HepG2 (cell line): ENCODE measurements around the gene SMURF1. TPM values are rescaled to one million over a fixed set of nuclear protein-coding genes. Genes with fewer than 3 reads are reported as not detected.
A peak's percentile ranks its signal among the peaks of the same experiment; 100 is the strongest.

Experiments
- ATAC-seq: fragments of 200-7000 bp; cut with Tn5 transposase; 3 replicates; pipeline ENCODE4 v1.9.1; 2020; ENCODE audit warnings: mild to moderate bottlenecking, moderate library complexity
- BruUV-seq: library from RNA; stranded (reverse); fragments of 400-500 nt; replicated peaks from 2 replicates; lab custom pipeline; 2021; lab: Mats Ljungman, UMichigan
- CTCF ChIA-PET: fragments of 300-600 bp; formaldehyde crosslinking; extraction: SDS; loops from one replicate; lab custom pipeline; 2021; ENCODE audit warnings: low total read pairs, inconsistent platforms, low intra/inter-chr PET ratio; lab: Yijun Ruan, JAX
- POLR2A ChIA-PET: fragments of 350-600 bp; sonication (Branson Sonifier 250); formaldehyde crosslinking; loops from one replicate; lab custom pipeline; 2020; ENCODE audit warnings: antibody characterized with exemption, inconsistent platforms; lab: Yijun Ruan, JAX
- DNase-seq: peaks from one replicate; pipeline ENCODE4 v3.0.0-alpha.2; 2015; ENCODE audit warnings: low spot score
- FAIRE-seq: peaks from 3 replicates; lab custom pipeline; 2011; peaks lifted over from hg19 to GRCh38; lab: Jason Lieb, UNC
- H2AFZ ChIP-seq: one replicate; pipeline ENCODE4 v1.6.1; 2011; ENCODE audit warnings: low read length, inconsistent platforms
- H3K27ac ChIP-seq: fragments of 300-600 bp; 3 replicates; pipeline ENCODE4 v1.8.0; 2011; ENCODE audit warnings: mixed run types, mild to moderate bottlenecking, mixed read lengths, low read length, inconsistent platforms; ENCODE audit not compliant: insufficient read depth; ENCODE audit errors: extremely low read length
- H3K27me3 ChIP-seq, 2 experiments: fragments of 200-600 bp in 1 of 2; 2 replicates in 1 of 2; 3 replicates in 1 of 2; pipeline versions ENCODE4 v1.6.0 to v1.8.0; 2011; ENCODE audit warnings: low read length in 2 of 2, mild to moderate bottlenecking in 2 of 2, moderate library complexity in 2 of 2, inconsistent platforms in 1 of 2; ENCODE audit not compliant: insufficient read depth in 2 of 2, control insufficient read depth in 1 of 2
- H3K36me3 ChIP-seq, 2 experiments: fragments of 200-600 bp in 1 of 2; replicated peaks in 1 of 2; 2 replicates in 1 of 2; 3 replicates in 1 of 2; pipeline versions ENCODE4 v1.5.1 to v1.8.0; 2011; ENCODE audit warnings: low read length in 2 of 2, inconsistent platforms in 1 of 2; ENCODE audit not compliant: insufficient read depth in 2 of 2, control insufficient read depth in 1 of 2
- H3K4me1 ChIP-seq: 2 replicates; pipeline ENCODE4 v1.5.1; 2012; ENCODE audit warnings: low read length, inconsistent platforms; ENCODE audit not compliant: insufficient read depth
- H3K4me2 ChIP-seq: 2 replicates; pipeline ENCODE4 v1.6.0; 2011; ENCODE audit warnings: low read depth, low read length, inconsistent platforms
- H3K4me3 ChIP-seq, 3 experiments: fragments of 200-600 bp in 1 of 3; sonication (generic), shearing (Covaris generic) in 1 of 3; replicated peaks in 1 of 3; 2 replicates each; pipeline ENCODE4 v1.5.1; 2011 to 2016; ENCODE audit warnings: low read length in 3 of 3, inconsistent platforms in 2 of 3, low read depth in 2 of 3, mild to moderate bottlenecking in 2 of 3, control low read depth in 1 of 3, mixed read lengths in 1 of 3; ENCODE audit not compliant: insufficient read depth in 1 of 3
- H3K79me2 ChIP-seq: one replicate; pipeline ENCODE4 v1.6.1; 2011; ENCODE audit warnings: low read length, inconsistent platforms; ENCODE audit not compliant: insufficient read depth
- H3K9ac ChIP-seq: 2 replicates; pipeline ENCODE4 v1.6.0; 2011; ENCODE audit warnings: mild to moderate bottlenecking, low read depth, low read length, inconsistent platforms; ENCODE audit not compliant: insufficient read depth
- H3K9me3 ChIP-seq: 2 replicates; pipeline ENCODE4 v1.5.1; 2012; ENCODE audit warnings: mild to moderate bottlenecking, low read length
- H4K20me1 ChIP-seq: 2 replicates; pipeline ENCODE4 v1.6.0; 2011; ENCODE audit warnings: inconsistent platforms, mild to moderate bottlenecking, low read length, moderate library complexity; ENCODE audit not compliant: insufficient read depth
- CEBPZ ChIP-seq: IDR thresholded peaks from 2 replicates; pipeline ENCODE4 v1.6.1; 2012; ENCODE audit warnings: low read length, improper control_type of control experiment
- FOSL2 ChIP-seq: sonication (generic); formaldehyde crosslinking; IDR thresholded peaks from 2 replicates; pipeline ENCODE4 v1.4.0; 2020; ENCODE audit warnings: missing genetic modification reagents
- GZF1 ChIP-seq: sonication (generic); formaldehyde crosslinking; IDR thresholded peaks from 2 replicates; pipeline ENCODE4 v1.5.1; 2020; ENCODE audit warnings: mild to moderate bottlenecking, missing genetic modification reagents
- PCBP1 ChIP-seq: fragments of 200-400 bp; formaldehyde crosslinking; IDR thresholded peaks from 2 replicates; pipeline ENCODE4 v1.6.1; 2017; ENCODE audit warnings: mild to moderate bottlenecking, low read depth, low read length, borderline replicate concordance
- RBAK ChIP-seq: sonication (generic); formaldehyde crosslinking; IDR thresholded peaks from 2 replicates; pipeline ENCODE4 v1.5.1; 2020; ENCODE audit warnings: mild to moderate bottlenecking, missing genetic modification reagents
- TBL1XR1 ChIP-seq: fragments of 150-350 bp; IDR thresholded peaks from 2 replicates; pipeline ENCODE4 v1.6.1; 2014; ENCODE audit warnings: borderline replicate concordance, low read length; ENCODE audit not compliant: partially characterized antibody
- TERF1 ChIP-seq: sonication (generic); formaldehyde crosslinking; IDR thresholded peaks from 2 replicates; pipeline ENCODE4 v1.8.0; 2022; ENCODE audit warnings: mild to moderate bottlenecking, missing genetic modification reagents, moderate library complexity
- ZSCAN5A ChIP-seq: sonication (generic); formaldehyde crosslinking; IDR thresholded peaks from 2 replicates; pipeline ENCODE4 v1.8.0; 2022; ENCODE audit warnings: mild to moderate bottlenecking, missing genetic modification reagents, borderline replicate concordance
- WGBS: methylation state at CpG from one replicate; pipeline ENCODE4 v1.1.6; 2017; ENCODE audit warnings: low lambda C conversion rate; 5-methylcytosine and 5-hydroxymethylcytosine counted together
- in situ Hi-C: cut with HindIII; loops from 2 replicates; pipeline ENCODE4 v1.10.0; 2017; ENCODE audit warnings: low pct_unique_long_range_greater_than_20kb; ENCODE audit not compliant: extremely low pct_ligation_motif_present
- intact Hi-C: fragments of 100-400 bp; cut with micrococcal nuclease; formaldehyde crosslinking; loops from one replicate; pipeline ENCODE4 v1.10.0; 2022; ENCODE audit not compliant: unreplicated experiment
- polyA plus RNA-seq, 8 experiments: library from polyadenylated mRNA; depleted of rRNA in 3 of 8; stranded (reverse) in 7 of 8; unstranded in 1 of 8; fragments of >200 nt; fragmentation: Illumina TruSeq in 4 of 8; extraction: Trizol in 4 of 8; gene quantifications; 2 replicates each; pipeline versions ENCODE4 v1.2.1 to v1.2.3, GENCODE V29; 2011 to 2016; ENCODE audit warnings: low read depth in 4 of 8, missing spikeins in 1 of 8, mixed read lengths in 1 of 8; ENCODE audit not compliant: insufficient read depth in 1 of 8
- total RNA-seq, 5 experiments: library from RNA; depleted of rRNA; stranded (reverse); fragments of >200 nt; fragmentation: Illumina TruSeq; extraction: Trizol; gene quantifications; 2 replicates each; pipeline ENCODE4 v1.2.3, GENCODE V29; 2016; ENCODE audit warnings: low read depth in 1 of 5

Gene SMURF1
- total and polyA plus RNA-seq, 2 of the 13 experiments (the other 11 are each of a cell fraction or from before 2014, with no cell fraction given): 8.3 to 11.1 TPM

- peak overlapping the region; percentile 62; the same call in 1 of the 2 replicates for H3K9ac ChIP-seq
- no peaks in the 10 kb centered on the region for H3K27me3 ChIP-seq
- no peak for TF ChIP-seq GZF1 (CRISPR knock-in tag)
- TF ChIP-seq TBL1XR1: no peak
- no peak for TF ChIP-seq RBAK (CRISPR knock-in tag)
- no peak for TF ChIP-seq ZSCAN5A (CRISPR knock-in tag)
- 95% methylated on average over 4 of the region's 4 CpGs for WGBS
- H3K4me2 ChIP-seq: peak overlapping the region; percentile 78
- no peaks in the 10 kb centered on the region for H3K9me3 ChIP-seq
- H3K36me3 ChIP-seq: no peaks in the 10 kb centered on the region
- FAIRE-seq (no peak), ATAC-seq (no peak), DNase-seq (no peak)
- peak overlapping the region in 1 of 3 experiments; percentile 58; a peak in 1 of 6 replicates for H3K4me3 ChIP-seq
- ChIA-PET CTCF (no interaction called here), POLR2A (interaction anchor here (2.5 kb wide), 1 partner anchor 10 kb away, joined by 30 read pairs; no protein-coding TSS in a partner anchor)
- H3K79me2 ChIP-seq: peaks cover 75% of the 10 kb centered on the region
- intact Hi-C loops: loop anchor here (1.0 kb wide), 1 partner anchor 9 kb away; no protein-coding TSS in a partner anchor
- H3K4me1 ChIP-seq: peaks cover 71% of the 10 kb centered on the region
- peak overlapping the region; percentile 76 for H3K27ac ChIP-seq
- in situ Hi-C loops: no loop called here
- no peak overlapping the region for H2AFZ ChIP-seq
- BruUV-seq: no TSS peak
- H4K20me1 ChIP-seq: no peaks in the 10 kb centered on the region; the same call in 1 of the 2 replicates
Measured at GRCh38 chr7:99108613-99109012, 35.3 kb downstream of the SMURF1 start.

- in situ Hi-C loops: no loop called here
- TF ChIP-seq PCBP1 (no peak), FOSL2 (CRISPR knock-in tag) (peak; percentile 58), TERF1 (no peak), CEBPZ (no peak)
- TF ChIP-seq, all 625 proteins: peak for 1
- Histone ChIP-seq H3K4me3 (no peak overlapping the region), H3K36me3 (no peaks in the 10 kb centered on the region), H3K27ac (peak overlapping the region; percentile 21), H4K20me1 (no peaks in the 10 kb centered on the region; the same call in 1 of the 2 replicates), H3K9ac (no peak overlapping the region), H3K79me2 (peaks cover 79% of the 10 kb centered on the region), H2AFZ (no peak overlapping the region), H3K9me3 (no peaks in the 10 kb centered on the region), H3K4me1 (peaks cover 73% of the 10 kb centered on the region), H3K4me2 (no peak overlapping the region), H3K27me3 (no peaks in the 10 kb centered on the region)
- WGBS: 71% methylated on average over 4 of the region's 4 CpGs
- POLR2A ChIA-PET: no interaction called here
- FAIRE-seq (no peak), DNase-seq (no peak), ATAC-seq (no peak)
- CTCF ChIA-PET: no interaction called here
- BruUV-seq: no TSS peak
- intact Hi-C loops: no loop called here
Measured at GRCh38 chr7:99106821-99107241, 37.1 kb downstream of the SMURF1 start.
